ENCODE results near the gene PSMC6.
A peak's percentile ranks its signal among the peaks of the same experiment; 100 is the strongest.

Gene PSMC6

GRCh38 chr14:52729925-52730708 lies 23.1 kb downstream of the PSMC6 start, which contains the start of gene STYX (continued):
- TF ChIP-seq ZBTB10 (tag by site-specific recombination; IDR thresholded peaks at IDR 0.05) = peak; percentile 66; the same call in 1 of the 2 replicates
- TF ChIP-seq ZNF132 (tag by site-specific recombination; IDR thresholded peaks at IDR 0.05; ENCODE audit: borderline replicate concordance) = no peak
- TF ChIP-seq YY1 (tag by site-specific recombination; IDR thresholded peaks at IDR 0.05) = peak; percentile 84
- no peak for TF ChIP-seq ZNF221 (tag by site-specific recombination; IDR thresholded peaks at IDR 0.05; ENCODE audit: borderline replicate concordance)
- no peak for TF ChIP-seq ZNF175 (tag by site-specific recombination; IDR thresholded peaks at IDR 0.05)
- TF ChIP-seq PRDM4 (tag by site-specific recombination; IDR thresholded peaks at IDR 0.05) = no peak
- TF ChIP-seq ZBTB17 (tag by site-specific recombination; IDR thresholded peaks at IDR 0.05) = peak; percentile 49
- TF ChIP-seq ZNF280D (tag by site-specific recombination; IDR thresholded peaks at IDR 0.05) = no peak
- no peak for TF ChIP-seq PRDM1 (tag by site-specific recombination; IDR thresholded peaks at IDR 0.05)
- no peak for TF ChIP-seq ZNF10 (tag by site-specific recombination; IDR thresholded peaks at IDR 0.05)
- TF ChIP-seq WT1 (tag by site-specific recombination; IDR thresholded peaks at IDR 0.05) = no peak
- peak; percentile 79; the same call in 1 of the 2 replicates for TF ChIP-seq ZNF391 (tag by site-specific recombination; IDR thresholded peaks at IDR 0.05; ENCODE audit: borderline replicate concordance, low read depth)
- no peak for TF ChIP-seq ZNF548 (tag by site-specific recombination; IDR thresholded peaks at IDR 0.05)
- TF ChIP-seq ZNF677 (tag by site-specific recombination; IDR thresholded peaks at IDR 0.05) = no peak
- no peak for TF ChIP-seq ZNF350 (tag by site-specific recombination; IDR thresholded peaks at IDR 0.05)
- TF ChIP-seq ZNF18 (tag by site-specific recombination; IDR thresholded peaks at IDR 0.05) = no peak
- TF ChIP-seq KLF8 (tag by site-specific recombination; IDR thresholded peaks at IDR 0.05) = peak; percentile 94
- no peak for TF ChIP-seq ZNF830 (tag by site-specific recombination; IDR thresholded peaks at IDR 0.05; ENCODE audit: low read depth)
- TF ChIP-seq ZNF670 (tag by site-specific recombination; IDR thresholded peaks at IDR 0.05; ENCODE audit: low read depth) = no peak
- 0 out of 2 replicates have a peak, but pooled peaks have one; percentile 50 for TF ChIP-seq ZNF610 (tag by site-specific recombination; IDR thresholded peaks at IDR 0.05; ENCODE audit: borderline replicate concordance)
- no peak for TF ChIP-seq SCRT1 (tag by site-specific recombination; IDR thresholded peaks at IDR 0.05; ENCODE audit: borderline replicate concordance)
- TF ChIP-seq ZNF133 (tag by site-specific recombination; IDR thresholded peaks at IDR 0.05) = no peak
- no peak for TF ChIP-seq ZNF624 (tag by site-specific recombination; IDR thresholded peaks at IDR 0.05)
- no peak for TF ChIP-seq ZNF266 (tag by site-specific recombination; IDR thresholded peaks at IDR 0.05; ENCODE audit: low read depth)
- no peak for TF ChIP-seq OVOL3 (tag by site-specific recombination; IDR thresholded peaks at IDR 0.05)
- peak; percentile 70 for TF ChIP-seq REST (tag by site-specific recombination; IDR thresholded peaks at IDR 0.05)
- peak; percentile 96 for TF ChIP-seq EGR2 (tag by site-specific recombination; IDR thresholded peaks at IDR 0.05; ENCODE audit: low read depth)

All from HEK293 (cell line).